ENCODE results near the gene NCF2.
"Not testable (repeated sequence)": the region's sequence is repeated elsewhere in the genome, so short reads cannot be mapped to it uniquely, and the experiment has no call there.

NCF2 gene, protein sequence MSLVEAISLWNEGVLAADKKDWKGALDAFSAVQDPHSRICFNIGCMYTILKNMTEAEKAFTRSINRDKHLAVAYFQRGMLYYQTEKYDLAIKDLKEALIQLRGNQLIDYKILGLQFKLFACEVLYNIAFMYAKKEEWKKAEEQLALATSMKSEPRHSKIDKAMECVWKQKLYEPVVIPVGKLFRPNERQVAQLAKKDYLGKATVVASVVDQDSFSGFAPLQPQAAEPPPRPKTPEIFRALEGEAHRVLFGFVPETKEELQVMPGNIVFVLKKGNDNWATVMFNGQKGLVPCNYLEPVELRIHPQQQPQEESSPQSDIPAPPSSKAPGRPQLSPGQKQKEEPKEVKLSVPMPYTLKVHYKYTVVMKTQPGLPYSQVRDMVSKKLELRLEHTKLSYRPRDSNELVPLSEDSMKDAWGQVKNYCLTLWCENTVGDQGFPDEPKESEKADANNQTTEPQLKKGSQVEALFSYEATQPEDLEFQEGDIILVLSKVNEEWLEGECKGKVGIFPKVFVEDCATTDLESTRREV

DNA sequence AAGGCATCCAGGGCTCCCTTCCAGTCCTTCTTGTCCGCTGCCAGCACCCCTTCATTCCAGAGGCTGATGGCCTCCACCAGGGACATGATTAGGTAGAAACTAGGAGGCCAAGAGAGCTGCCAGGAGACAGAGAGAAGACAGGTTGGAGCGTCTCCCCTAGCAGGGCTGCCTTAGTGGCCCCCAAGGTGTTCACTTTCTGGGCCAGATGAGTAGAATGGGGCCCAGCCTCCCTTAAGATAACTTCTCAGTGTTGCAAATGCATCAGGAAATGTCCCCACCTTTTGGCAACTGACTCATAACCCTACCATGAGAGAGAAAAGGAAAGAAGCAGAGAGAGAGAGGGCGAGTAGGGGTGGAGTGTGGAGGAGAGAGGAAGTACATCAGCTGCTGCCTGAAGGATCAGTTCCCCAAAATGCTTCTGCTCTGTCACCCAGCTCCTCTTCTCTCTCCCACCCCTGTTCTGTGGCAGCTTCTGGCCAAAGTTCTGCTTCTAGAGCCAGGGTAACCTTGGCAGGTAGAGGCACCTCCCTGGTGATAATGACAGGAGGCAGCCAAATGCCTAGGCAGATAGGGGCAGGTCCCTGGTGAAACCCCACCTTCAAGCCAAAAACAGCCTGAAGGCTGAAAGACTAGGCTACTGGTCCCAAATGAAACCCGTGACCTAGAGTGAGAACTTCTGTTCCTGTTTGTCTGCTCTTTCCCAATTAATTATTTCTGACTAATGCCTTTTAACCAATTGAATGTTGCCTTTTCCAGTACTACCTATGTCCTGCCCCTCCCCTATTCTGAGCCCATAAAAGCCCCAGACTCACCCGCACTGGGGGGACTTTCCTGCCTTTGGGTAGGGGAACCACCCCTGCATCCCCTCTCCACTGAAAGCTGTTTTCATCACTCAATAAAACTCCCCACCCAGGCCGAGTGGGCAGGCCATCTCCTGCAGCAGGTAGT is at the start of gene NCF2:
Gene NCF2 (minus strand): TSS at position 216 of the 948 bp plus-strand sequence. CDS start 130 bp downstream, at position 86.
- no peak for DNase-seq (ENCODE audit: extremely low read depth in 1 of 2, low read depth in 1 of 2)

- DNase-seq (ENCODE audit: extremely low read depth in 1 of 2, low read depth in 1 of 2), result no peak
Observed at GRCh38 chr1:183638649-183639387, 48.6 kb upstream of the NCF2 start.

- DNase-seq (ENCODE audit: extremely low read depth in 1 of 2, low read depth in 1 of 2), result no peak
Observed at GRCh38 chr1:183636783-183637182, 46.5 kb upstream of the NCF2 start.

DNA sequence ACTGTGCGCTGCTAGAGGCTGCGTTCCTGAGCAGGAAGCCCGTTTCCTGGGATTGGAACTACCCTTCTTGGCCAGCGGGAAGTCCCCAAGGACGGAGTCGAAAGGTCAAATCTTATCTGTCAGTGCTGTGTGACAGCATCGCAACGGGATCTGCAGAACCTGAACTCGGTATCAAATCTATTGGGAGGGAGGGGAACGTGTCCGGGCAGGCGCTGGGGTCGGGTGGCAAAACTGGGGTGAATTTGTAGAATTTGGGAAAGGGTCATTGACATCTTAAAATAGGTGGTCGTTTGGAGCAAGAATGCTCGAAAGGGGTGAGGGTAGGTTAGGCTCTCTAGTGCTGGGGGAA is 46.0 kb upstream of the NCF2 start:
- DNase-seq (ENCODE audit: extremely low read depth in 1 of 2, low read depth in 1 of 2), result no peak

DNA sequence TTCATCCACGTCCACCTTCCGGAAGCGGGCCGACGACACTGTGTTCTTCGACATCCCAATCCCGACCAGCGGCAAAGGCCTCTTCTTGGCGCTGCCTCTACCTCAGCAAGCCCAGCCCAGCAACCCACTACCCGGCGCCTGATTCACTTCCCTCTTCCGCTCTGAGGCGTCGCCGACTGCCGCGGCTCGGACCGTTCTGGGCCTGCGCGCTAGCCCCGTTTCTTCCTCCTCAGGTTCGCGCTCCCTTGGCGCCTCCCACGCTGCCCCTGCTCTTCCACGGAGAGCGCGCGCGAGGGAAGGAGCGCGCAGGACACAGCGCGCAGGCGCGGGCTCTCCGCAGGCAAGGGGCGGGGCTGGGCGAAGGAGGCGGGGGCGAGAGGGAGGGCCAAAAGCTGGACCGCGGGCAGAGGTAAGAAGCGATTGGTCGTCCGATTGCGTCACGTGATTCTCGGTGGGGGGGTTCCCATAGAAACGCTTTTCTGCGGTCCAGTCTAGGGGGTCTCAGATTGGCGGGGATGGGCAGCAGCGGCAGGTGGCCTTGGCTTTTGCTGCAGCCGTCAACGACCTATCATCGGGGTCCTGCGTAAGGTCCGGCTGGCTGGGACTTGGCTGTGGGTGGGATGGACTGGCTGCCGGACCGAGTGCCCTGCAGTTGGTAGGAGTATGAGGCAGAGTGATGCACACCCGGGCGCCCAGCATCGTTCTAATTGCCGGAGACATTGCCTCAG is 45.5 kb upstream of the NCF2 start, which contains the start of gene ARPC5:
Gene ARPC5 (minus strand): TSS at position 178 of the 728 bp plus-strand sequence. CDS start 124 bp downstream, at position 54.
- peak; percentile 86 to 91 for DNase-seq (ENCODE audit: extremely low read depth in 1 of 2, low read depth in 1 of 2)

- DNase-seq (ENCODE audit: extremely low read depth in 1 of 2, low read depth in 1 of 2), result no peak
Observed at GRCh38 chr1:183635099-183635605, 44.9 kb upstream of the NCF2 start.

- DNase-seq (ENCODE audit: extremely low read depth in 1 of 2, low read depth in 1 of 2), result no peak
Observed at GRCh38 chr1:183634429-183635065, 44.3 kb upstream of the NCF2 start.

DNA sequence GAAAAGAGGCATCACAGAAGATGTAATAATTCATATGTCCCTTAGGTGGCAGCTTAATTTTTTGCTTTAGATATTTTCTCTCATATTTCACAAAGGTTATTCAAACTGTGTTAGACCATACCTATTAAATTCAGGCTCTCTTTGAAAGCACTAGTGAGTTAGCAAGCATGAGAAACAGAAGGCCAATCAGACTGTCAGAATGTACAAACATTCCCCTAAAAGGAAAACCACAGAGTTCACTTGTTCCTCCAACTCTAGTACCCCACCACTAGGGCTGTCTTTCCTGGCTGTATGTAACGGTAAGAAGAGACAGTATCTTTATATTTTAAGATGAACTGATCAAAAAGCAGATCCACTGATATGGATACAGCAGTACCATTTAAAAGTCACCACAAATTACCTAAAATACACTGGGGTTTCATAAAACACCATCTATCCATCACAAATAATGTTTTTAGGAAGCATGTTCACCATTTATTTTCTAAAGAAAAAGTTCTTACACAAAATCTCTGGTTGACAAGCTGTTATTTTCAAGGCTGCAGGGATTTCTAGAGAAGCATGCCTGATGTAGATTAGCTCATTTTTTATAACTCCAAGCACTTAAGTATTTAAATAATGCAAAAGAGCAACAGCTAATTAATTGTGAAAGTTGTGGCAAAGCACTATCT is 43.6 kb upstream of the NCF2 start:
- DNase-seq (ENCODE audit: extremely low read depth in 1 of 2, low read depth in 1 of 2), result no peak

GRCh38 chr1:183632964-183633363 is 42.7 kb upstream of the NCF2 start:
- DNase-seq (ENCODE audit: extremely low read depth in 1 of 2, low read depth in 1 of 2), result no peak

DNA sequence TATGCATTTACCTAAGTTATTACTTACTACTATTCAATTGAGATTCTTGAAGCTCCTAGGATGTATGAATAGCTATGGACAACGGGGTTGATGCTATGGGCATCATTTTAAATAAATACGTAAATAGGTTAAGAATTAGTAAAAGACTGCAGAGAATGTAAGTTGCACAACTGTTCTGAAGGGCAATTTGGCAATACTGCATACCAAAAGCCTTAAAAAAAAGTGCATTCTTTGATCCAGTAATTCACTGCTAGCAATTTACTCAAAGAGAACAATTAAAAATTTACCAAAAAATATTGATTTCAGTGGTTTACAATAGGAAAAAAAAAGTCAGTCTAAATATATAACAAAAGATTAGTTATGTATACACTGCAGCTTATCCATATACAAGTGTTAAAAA is 41.9 kb upstream of the NCF2 start:
- DNase-seq (ENCODE audit: extremely low read depth in 1 of 2, low read depth in 1 of 2), result no peak

DNA sequence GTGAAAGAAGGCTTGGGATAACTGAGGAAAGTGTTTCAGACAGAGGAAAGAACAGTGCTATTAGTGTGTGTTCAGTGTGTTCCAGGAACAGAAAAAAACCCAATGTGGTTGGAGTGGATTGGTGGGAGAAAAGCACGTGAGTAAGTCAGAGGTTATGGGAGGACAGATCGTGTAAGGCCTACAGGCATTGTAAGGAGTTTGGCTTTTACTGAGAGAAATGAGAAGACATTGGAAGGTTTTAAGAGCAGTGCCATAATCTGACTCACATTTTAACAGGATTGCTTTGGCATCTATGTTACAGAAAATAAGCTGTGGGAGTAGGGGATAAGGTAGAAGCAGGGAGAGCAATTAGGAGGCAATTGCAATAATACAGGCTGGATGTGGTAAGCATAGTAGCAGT is 40.5 kb upstream of the NCF2 start:
- DNase-seq (ENCODE audit: extremely low read depth in 1 of 2, low read depth in 1 of 2), result no peak

- no peak for DNase-seq (ENCODE audit: extremely low read depth in 1 of 2, low read depth in 1 of 2)
Observed at GRCh38 chr1:183628537-183628936, 38.3 kb upstream of the NCF2 start.

DNA sequence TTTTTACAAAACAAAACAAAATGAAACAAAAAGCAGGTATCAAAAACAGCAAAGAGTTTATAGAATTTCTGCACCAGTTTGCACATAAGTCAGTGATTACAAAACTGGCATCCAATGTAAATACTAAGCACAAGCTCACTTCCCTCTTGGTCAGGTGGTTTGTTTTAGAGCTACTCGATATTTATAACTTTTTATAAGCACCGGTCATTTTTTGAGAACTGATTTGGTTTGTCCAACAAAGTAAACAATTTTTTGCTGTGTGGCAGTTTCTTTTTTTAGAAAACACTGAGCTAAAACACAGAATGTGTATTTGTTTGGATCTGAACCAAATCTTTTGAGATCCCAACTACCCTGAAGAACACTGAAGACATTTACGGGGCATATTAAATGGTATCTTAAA is 36.0 kb upstream of the NCF2 start:
- DNase-seq (ENCODE audit: extremely low read depth in 1 of 2, low read depth in 1 of 2), result not testable (repeated sequence)

- no peak for DNase-seq (ENCODE audit: extremely low read depth in 1 of 2, low read depth in 1 of 2)
Observed at GRCh38 chr1:183622884-183623785, 32.9 kb upstream of the NCF2 start.

GRCh38 chr1:183622013-183622412 is 31.8 kb upstream of the NCF2 start:
- no peak for DNase-seq (ENCODE audit: extremely low read depth in 1 of 2, low read depth in 1 of 2)

GRCh38 chr1:183620311-183620710 is 30.1 kb upstream of the NCF2 start:
- DNase-seq (ENCODE audit: extremely low read depth in 1 of 2, low read depth in 1 of 2), result no peak

DNA sequence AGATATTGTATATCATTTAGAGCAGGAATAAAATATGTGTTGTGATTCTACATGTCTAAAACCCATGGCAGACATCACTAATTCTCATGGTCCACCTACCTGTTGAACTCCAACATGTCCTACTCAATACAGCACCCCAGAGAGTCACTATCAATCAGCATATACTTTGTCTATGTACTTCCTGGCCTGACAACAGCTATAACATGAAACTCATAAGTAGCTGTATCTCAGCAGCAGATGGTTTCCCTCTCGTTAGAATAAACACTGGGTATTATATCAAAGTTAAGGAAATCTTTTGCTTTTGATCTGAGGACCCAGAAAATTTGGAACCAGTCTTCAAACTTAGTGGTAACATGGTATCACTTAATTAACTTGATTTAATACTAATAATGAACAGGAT is 29.5 kb upstream of the NCF2 start:
- DNase-seq (ENCODE audit: extremely low read depth in 1 of 2, low read depth in 1 of 2), result no peak

DNA sequence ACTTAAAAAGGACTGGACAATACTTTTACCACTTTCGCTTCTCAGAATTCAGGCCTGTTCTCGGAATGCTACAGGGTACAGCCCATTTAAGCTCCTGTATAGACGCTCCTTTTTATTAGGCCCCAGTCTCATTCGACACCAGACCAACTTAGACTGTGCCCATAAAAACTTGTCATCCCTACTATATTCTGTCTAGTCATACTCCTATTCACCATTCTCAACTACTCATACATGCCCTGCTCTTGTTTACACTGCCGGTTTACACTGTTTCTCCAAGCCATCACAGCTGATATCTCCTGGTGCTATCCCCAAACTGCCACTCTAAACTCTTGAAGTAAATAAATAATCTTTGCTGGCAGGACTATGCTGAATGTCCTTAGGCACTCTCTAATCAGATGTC is 27.9 kb upstream of the NCF2 start:
- not testable (repeated sequence) for DNase-seq (ENCODE audit: extremely low read depth in 1 of 2, low read depth in 1 of 2)
